H1 (cell line): ENCODE results near the gene TESMIN. TPM values are rescaled to one million over a fixed set of nuclear protein-coding genes. Genes with fewer than 3 reads are reported as not detected.

Experiments
- BCL11A ChIP-seq, 2 experiments: IDR thresholded peaks; one replicate each; pipeline ENCODE4 v1.6.1; 2011; ENCODE audit warnings: low read depth in 2 of 2, low read length in 2 of 2, mild to moderate bottlenecking in 2 of 2
- CBX5 ChIP-seq: fragments of 300-800, 300-1000 bp; sonication (generic); IDR thresholded peaks from 2 replicates; pipeline ENCODE4 v1.7.1; 2016; ENCODE audit warnings: antibody characterized with exemption, low read length, low read depth
- CEBPB ChIP-seq: IDR thresholded peaks from 2 replicates; pipeline ENCODE4 v1.6.1; 2012; ENCODE audit warnings: low read depth, low read length
- CHD2 ChIP-seq: IDR thresholded peaks from 2 replicates; pipeline ENCODE4 v1.6.1; 2012; ENCODE audit warnings: low read length, improper control_type of control experiment
- CREB1 ChIP-seq: IDR thresholded peaks from 2 replicates; pipeline ENCODE4 v1.6.1; 2012; ENCODE audit warnings: inconsistent platforms
- EGR1 ChIP-seq: IDR thresholded peaks from 2 replicates; pipeline ENCODE4 v1.6.1; 2011; ENCODE audit warnings: low read depth, low read length, borderline replicate concordance
- EP300 ChIP-seq, 2 experiments: IDR thresholded peaks; 1 replicate in 1 of 2; 2 replicates in 1 of 2; pipeline ENCODE4 v1.6.1; 2011 to 2012; ENCODE audit warnings: low read depth in 2 of 2, low read length in 2 of 2, mild to moderate bottlenecking in 2 of 2, borderline replicate concordance in 1 of 2, inconsistent platforms in 1 of 2, moderate library complexity in 1 of 2
- HDAC2 ChIP-seq, 2 experiments: fragments of 300-600 bp in 1 of 2; sonication (generic) in 1 of 2; IDR thresholded peaks; 2 replicates each; pipeline ENCODE4 v1.6.1; 2011 to 2012; ENCODE audit warnings: low read depth in 2 of 2, low read length in 2 of 2, mild to moderate bottlenecking in 2 of 2, moderate library complexity in 2 of 2, borderline replicate concordance in 1 of 2, inconsistent platforms in 1 of 2
- HDAC6 ChIP-seq: IDR thresholded peaks from one replicate; pipeline ENCODE4 v1.7.1; 2012; ENCODE audit warnings: low read depth, mild to moderate bottlenecking, inconsistent platforms, low read length, moderate library complexity
- JUN ChIP-seq: IDR thresholded peaks from 2 replicates; pipeline ENCODE4 v1.6.1; 2011; ENCODE audit warnings: low read depth, mild to moderate bottlenecking, improper control_type of control experiment, low read length
- NRF1 ChIP-seq: IDR thresholded peaks from 2 replicates; pipeline ENCODE4 v1.6.1; 2011; ENCODE audit warnings: mild to moderate bottlenecking, low read depth, low read length, improper control_type of control experiment
- POLR2AphosphoS5 ChIP-seq: IDR thresholded peaks from 2 replicates; pipeline ENCODE4 v1.6.1; 2011; ENCODE audit warnings: low read depth, low read length
- POU5F1 ChIP-seq: IDR thresholded peaks from 2 replicates; pipeline ENCODE4 v1.6.1; 2011; ENCODE audit warnings: low read depth, mild to moderate bottlenecking, low read length, moderate library complexity
- RFX5 ChIP-seq: IDR thresholded peaks from 2 replicates; pipeline ENCODE4 v1.6.1; 2011; ENCODE audit warnings: low read depth, low read length, improper control_type of control experiment, borderline replicate concordance
- RXRA ChIP-seq: IDR thresholded peaks from 2 replicates; pipeline ENCODE4 v1.6.1; 2011; ENCODE audit warnings: low read depth, mild to moderate bottlenecking, low read length, moderate library complexity; ENCODE audit not compliant: insufficient read depth
- SAP30 ChIP-seq: fragments of 300-600 bp; sonication (generic); IDR thresholded peaks from 2 replicates; pipeline ENCODE4 v1.7.1; 2012; ENCODE audit warnings: low read length, moderate library complexity, mild to moderate bottlenecking, inconsistent platforms; ENCODE audit not compliant: insufficient read depth, insufficient replicate concordance
- SP1 ChIP-seq: IDR thresholded peaks from 2 replicates; pipeline ENCODE4 v1.6.1; 2011; ENCODE audit warnings: low read depth, low read length
- SP2 ChIP-seq: IDR thresholded peaks from 2 replicates; pipeline ENCODE4 v1.6.1; 2012; ENCODE audit warnings: mild to moderate bottlenecking, low read length, inconsistent platforms
- SP4 ChIP-seq: IDR thresholded peaks from 2 replicates; pipeline ENCODE4 v1.6.1; 2012; ENCODE audit warnings: low read length, inconsistent platforms
- TAF7 ChIP-seq: optimal IDR thresholded peaks from 2 replicates; pipeline ENCODE3; 2011; ENCODE audit warnings: low read depth, mild to moderate bottlenecking, inconsistent platforms, low read length, moderate library complexity, borderline replicate concordance
- TBP ChIP-seq: IDR thresholded peaks from 2 replicates; pipeline ENCODE4 v1.6.1; 2011; ENCODE audit warnings: low read depth, low read length, improper control_type of control experiment
- TEAD4 ChIP-seq: IDR thresholded peaks from 2 replicates; pipeline ENCODE4 v1.6.1; 2012; ENCODE audit warnings: low read depth, low read length, inconsistent platforms, mixed read lengths
- polyA plus RNA-seq, 7 experiments: library from polyadenylated mRNA; depleted of rRNA in 3 of 7; stranded (reverse) in 5 of 7; unstranded in 2 of 7; fragments of >200 nt in 5 of 7; fragments of 200-250 nt in 2 of 7; gene quantifications; 1 replicate in 5 of 7; 2 replicates in 1 of 7; 4 replicates in 1 of 7; pipeline versions ENCODE4 v1.2.1 to v1.2.3, GENCODE V29; 2011 to 2013; ENCODE audit warnings: missing spikeins in 2 of 7, mixed read lengths in 2 of 7
- total RNA-seq: library from RNA; stranded (reverse); fragmentation: NEBNext Ultra II Directional; extraction: Animal tissue kit (Norgen Biotek cat#: 25700); gene quantifications from 2 replicates; pipeline ENCODE4 v1.2.1, GENCODE V29; 2021
- TF ChIP-seq, protein P1 (sequence below), 3 experiments: IDR thresholded peaks; 1 replicate in 2 of 3; 2 replicates in 1 of 3; pipeline versions ENCODE4 v1.5.1 to v1.6.1; 2011; ENCODE audit warnings: low read length in 3 of 3, mild to moderate bottlenecking in 3 of 3, inconsistent platforms in 2 of 3, low read depth in 1 of 3, moderate library complexity in 1 of 3; ENCODE audit not compliant: insufficient read depth in 1 of 3; ENCODE audit errors: control extremely low read depth in 1 of 3

Gene TESMIN
- total and polyA plus RNA-seq, 2 of the 8 experiments (the other 6 are each of a cell fraction or from before 2014, with no cell fraction given) = 22.6 to 61.1 TPM

- TF ChIP-seq SAP30 (no peak), HDAC6 (no peak), CEBPB (no peak), HDAC2 (IDR thresholded peaks at IDR 0.05; ENCODE audit: borderline replicate concordance in 1 of 2, low read depth in 2 of 2, low read length in 2 of 2) (peak in 1 of 2 experiments; percentile 88; a peak in 2 of 4 replicates), SP1 (peak; percentile 43; the same call in 1 of the 2 replicates), BCL11A (IDR thresholded peaks at IDR 0.05; ENCODE audit: low read depth in 2 of 2, low read length in 2 of 2) (no peak), RXRA (no peak), EP300 (IDR thresholded peaks at IDR 0.05; ENCODE audit: borderline replicate concordance in 1 of 2, low read depth in 2 of 2, low read length in 2 of 2) (peak in 1 of 2 experiments; percentile 81; a peak in 1 of 3 replicates), POU5F1 (no peak), TBP (peak; percentile 54; the same call in 1 of the 2 replicates), TEAD4 (no peak), CREB1 (peak; percentile 49), TAF7 (no peak), NRF1 (no peak), CHD2 (peak; percentile 71; the same call in 1 of the 2 replicates), SP2 (no peak), RFX5 (no peak), EGR1 (no peak; the same call in 1 of the 2 replicates), SP4 (peak; percentile 70; the same call in 1 of the 2 replicates), CBX5 (no peak), POLR2AphosphoS5 (peak; percentile 77), JUN (no peak)
- TF ChIP-seq, protein P1, sequence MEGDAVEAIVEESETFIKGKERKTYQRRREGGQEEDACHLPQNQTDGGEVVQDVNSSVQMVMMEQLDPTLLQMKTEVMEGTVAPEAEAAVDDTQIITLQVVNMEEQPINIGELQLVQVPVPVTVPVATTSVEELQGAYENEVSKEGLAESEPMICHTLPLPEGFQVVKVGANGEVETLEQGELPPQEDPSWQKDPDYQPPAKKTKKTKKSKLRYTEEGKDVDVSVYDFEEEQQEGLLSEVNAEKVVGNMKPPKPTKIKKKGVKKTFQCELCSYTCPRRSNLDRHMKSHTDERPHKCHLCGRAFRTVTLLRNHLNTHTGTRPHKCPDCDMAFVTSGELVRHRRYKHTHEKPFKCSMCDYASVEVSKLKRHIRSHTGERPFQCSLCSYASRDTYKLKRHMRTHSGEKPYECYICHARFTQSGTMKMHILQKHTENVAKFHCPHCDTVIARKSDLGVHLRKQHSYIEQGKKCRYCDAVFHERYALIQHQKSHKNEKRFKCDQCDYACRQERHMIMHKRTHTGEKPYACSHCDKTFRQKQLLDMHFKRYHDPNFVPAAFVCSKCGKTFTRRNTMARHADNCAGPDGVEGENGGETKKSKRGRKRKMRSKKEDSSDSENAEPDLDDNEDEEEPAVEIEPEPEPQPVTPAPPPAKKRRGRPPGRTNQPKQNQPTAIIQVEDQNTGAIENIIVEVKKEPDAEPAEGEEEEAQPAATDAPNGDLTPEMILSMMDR (IDR thresholded peaks at IDR 0.05; ENCODE audit: control extremely low read depth in 1 of 3, insufficient read depth in 1 of 3, low read depth in 1 of 3, low read length in 3 of 3) = no peak
Observed at GRCh38 chr11:68751331-68751856, at the start of gene TESMIN (continued).
